ENCODE results near the gene HBS1L. TPM values are rescaled to one million over a fixed set of nuclear protein-coding genes. Genes with fewer than 3 reads are reported as not detected.

The HBS1L gene
- total RNA-seq, 1 donor from 2014 or later: 77.7 TPM

DNA sequence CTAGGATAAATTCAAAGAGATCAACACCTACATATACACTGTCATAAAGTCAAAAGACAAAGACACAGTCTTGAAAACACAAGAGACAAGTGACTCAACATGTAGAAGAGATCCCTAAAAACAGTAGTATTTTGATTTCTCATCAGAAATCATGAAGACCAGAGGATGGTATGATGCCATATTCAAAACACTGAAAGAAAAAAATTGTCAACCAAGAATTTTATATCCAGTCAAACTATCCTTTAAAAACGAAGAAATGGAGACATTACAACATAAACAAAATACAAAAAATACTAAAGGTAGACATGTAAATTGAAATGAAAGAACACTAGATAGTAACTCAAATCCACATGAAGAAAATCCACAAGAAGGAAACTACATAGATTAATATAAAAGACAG lies 27.3 kb upstream of the HBS1L start:
- H3K9me3 Mint-ChIP-seq (ENCODE audit: unreplicated experiment): peaks cover 12% of the 10 kb centered on the region
- TF ChIP-seq, protein P1, sequence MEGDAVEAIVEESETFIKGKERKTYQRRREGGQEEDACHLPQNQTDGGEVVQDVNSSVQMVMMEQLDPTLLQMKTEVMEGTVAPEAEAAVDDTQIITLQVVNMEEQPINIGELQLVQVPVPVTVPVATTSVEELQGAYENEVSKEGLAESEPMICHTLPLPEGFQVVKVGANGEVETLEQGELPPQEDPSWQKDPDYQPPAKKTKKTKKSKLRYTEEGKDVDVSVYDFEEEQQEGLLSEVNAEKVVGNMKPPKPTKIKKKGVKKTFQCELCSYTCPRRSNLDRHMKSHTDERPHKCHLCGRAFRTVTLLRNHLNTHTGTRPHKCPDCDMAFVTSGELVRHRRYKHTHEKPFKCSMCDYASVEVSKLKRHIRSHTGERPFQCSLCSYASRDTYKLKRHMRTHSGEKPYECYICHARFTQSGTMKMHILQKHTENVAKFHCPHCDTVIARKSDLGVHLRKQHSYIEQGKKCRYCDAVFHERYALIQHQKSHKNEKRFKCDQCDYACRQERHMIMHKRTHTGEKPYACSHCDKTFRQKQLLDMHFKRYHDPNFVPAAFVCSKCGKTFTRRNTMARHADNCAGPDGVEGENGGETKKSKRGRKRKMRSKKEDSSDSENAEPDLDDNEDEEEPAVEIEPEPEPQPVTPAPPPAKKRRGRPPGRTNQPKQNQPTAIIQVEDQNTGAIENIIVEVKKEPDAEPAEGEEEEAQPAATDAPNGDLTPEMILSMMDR (IDR thresholded peaks at IDR 0.05): no peak
- no peak for DNase-seq (ENCODE audit: extremely low spot score, unreplicated experiment)
- H3K27ac Mint-ChIP-seq (ENCODE audit: unreplicated experiment): no peak overlapping the region
- H3K4me3 Mint-ChIP-seq (ENCODE audit: unreplicated experiment): no peak overlapping the region
- H3K27me3 Mint-ChIP-seq (ENCODE audit: unreplicated experiment): peaks cover 33% of the 10 kb centered on the region
- peaks cover 2% of the 10 kb centered on the region for H3K36me3 Mint-ChIP-seq (ENCODE audit: unreplicated experiment)
- H3K4me1 Mint-ChIP-seq (ENCODE audit: unreplicated experiment): no peaks in the 10 kb centered on the region

DNA sequence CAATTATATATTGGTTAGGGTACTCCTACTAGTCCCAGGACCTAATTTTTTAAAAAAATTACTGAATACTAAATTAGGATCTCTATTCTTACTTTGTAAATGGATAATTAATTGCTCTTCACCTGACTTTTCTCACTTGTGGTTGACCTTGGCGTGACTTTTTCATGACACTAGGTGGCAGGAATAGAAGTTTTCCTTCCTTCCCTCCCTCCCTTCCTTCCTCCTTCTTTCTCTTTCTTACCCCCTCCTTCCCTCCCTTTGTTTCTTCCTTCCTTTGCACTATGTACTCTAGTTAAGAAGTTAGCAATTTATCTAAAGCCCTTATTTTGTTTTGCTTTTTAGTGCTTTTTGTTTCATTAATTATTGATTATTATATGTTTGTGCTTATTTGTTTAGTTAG lies 20.4 kb upstream of the HBS1L start:
- TF ChIP-seq, protein P1 (IDR thresholded peaks at IDR 0.05): peak; percentile 9
- Mint-ChIP-seq H3K4me1 (ENCODE audit: unreplicated experiment) (no peaks in the 10 kb centered on the region), H3K27me3 (ENCODE audit: unreplicated experiment) (peaks cover 45% of the 10 kb centered on the region), H3K27ac (ENCODE audit: unreplicated experiment) (no peak overlapping the region), H3K36me3 (ENCODE audit: unreplicated experiment) (no peaks in the 10 kb centered on the region), H3K9me3 (ENCODE audit: unreplicated experiment) (no peaks in the 10 kb centered on the region), H3K4me3 (ENCODE audit: unreplicated experiment) (no peak overlapping the region)
- DNase-seq (ENCODE audit: extremely low spot score, unreplicated experiment): no peak

DNA sequence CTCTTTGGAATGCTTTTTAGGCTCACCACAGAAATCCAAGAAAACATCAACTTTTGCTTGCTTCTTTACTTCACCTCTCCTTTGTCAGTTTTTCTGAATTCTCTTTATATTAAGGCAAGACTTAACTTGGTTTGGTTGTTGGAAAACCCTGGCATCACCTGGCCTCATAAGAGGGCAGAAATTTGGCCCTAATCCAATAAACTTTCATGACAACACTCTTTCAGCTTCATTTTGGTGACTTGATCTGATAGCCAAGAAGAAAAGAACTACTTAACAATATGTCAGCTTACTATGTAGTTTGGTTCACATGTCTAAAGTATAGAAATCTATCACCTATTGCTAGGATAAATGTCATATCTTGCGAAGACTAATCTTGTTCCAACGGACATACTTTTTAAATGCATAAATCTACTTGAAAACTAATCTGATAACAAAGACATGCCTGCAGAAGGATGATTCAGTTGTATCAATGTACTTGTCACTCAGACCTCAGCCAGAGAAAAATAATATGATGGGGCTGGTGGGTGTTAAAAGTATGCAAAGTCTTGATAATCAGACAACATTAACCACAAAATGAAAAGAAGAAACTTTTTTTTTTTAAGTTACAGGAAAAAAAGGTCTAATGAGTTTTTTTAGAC lies 19.3 kb upstream of the HBS1L start:
- no peaks in the 10 kb centered on the region for H3K4me1 Mint-ChIP-seq (ENCODE audit: unreplicated experiment)
- no peak for DNase-seq (ENCODE audit: extremely low spot score, unreplicated experiment)
- H3K4me3 Mint-ChIP-seq (ENCODE audit: unreplicated experiment): no peak overlapping the region
- no peaks in the 10 kb centered on the region for H3K9me3 Mint-ChIP-seq (ENCODE audit: unreplicated experiment)
- TF ChIP-seq, protein P1 (IDR thresholded peaks at IDR 0.05): no peak
- H3K27me3 Mint-ChIP-seq (ENCODE audit: unreplicated experiment): peaks cover 41% of the 10 kb centered on the region
- no peaks in the 10 kb centered on the region for H3K36me3 Mint-ChIP-seq (ENCODE audit: unreplicated experiment)
- H3K27ac Mint-ChIP-seq (ENCODE audit: unreplicated experiment): no peak overlapping the region

DNA sequence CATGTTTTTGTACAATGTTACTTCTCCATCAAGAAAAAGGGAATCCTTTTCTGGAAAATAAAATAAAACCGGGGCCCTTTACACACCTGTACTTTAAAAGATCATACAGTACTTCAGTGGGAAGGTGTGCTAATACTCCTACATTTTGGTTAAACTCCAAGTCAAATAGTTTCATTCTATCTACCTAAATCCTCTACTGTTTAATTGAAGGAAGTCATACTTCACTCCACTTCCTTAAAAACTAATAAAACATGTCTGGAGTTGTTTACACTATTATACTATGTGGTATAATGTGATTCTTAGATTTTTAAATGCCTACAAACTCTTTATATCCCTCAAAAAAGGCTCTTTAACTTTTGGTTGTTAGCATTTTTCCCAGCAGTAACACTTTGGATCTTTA lies 18.6 kb upstream of the HBS1L start:
- no peak overlapping the region for H3K27ac Mint-ChIP-seq (ENCODE audit: unreplicated experiment)
- no peaks in the 10 kb centered on the region for H3K4me1 Mint-ChIP-seq (ENCODE audit: unreplicated experiment)
- no peak overlapping the region for H3K4me3 Mint-ChIP-seq (ENCODE audit: unreplicated experiment)
- no peaks in the 10 kb centered on the region for H3K9me3 Mint-ChIP-seq (ENCODE audit: unreplicated experiment)
- peaks cover 41% of the 10 kb centered on the region for H3K27me3 Mint-ChIP-seq (ENCODE audit: unreplicated experiment)
- DNase-seq (ENCODE audit: extremely low spot score, unreplicated experiment): no peak
- no peaks in the 10 kb centered on the region for H3K36me3 Mint-ChIP-seq (ENCODE audit: unreplicated experiment)
- TF ChIP-seq, protein P1 (IDR thresholded peaks at IDR 0.05): no peak

DNA sequence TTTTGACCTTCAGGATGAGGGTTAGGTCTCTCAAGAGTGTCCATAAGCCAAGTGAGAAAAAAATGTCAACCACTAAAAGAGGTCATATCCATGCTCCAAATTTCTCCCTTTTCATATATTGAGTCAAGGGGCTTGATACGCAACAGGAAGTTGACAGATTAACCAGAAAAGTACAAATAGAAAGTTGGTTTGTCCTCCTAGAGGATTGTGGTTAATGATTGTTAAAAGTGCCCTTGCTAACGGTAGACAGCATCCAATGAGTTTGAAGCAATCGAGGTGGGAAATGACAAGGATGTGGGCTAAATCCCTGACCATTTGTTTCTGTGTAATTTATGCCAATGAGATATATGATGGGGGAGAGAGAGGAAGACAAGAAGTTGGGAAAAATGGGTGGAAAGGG lies 18.1 kb upstream of the HBS1L start:
- H3K27me3 Mint-ChIP-seq (ENCODE audit: unreplicated experiment): peaks cover 41% of the 10 kb centered on the region
- H3K4me3 Mint-ChIP-seq (ENCODE audit: unreplicated experiment): no peak overlapping the region
- H3K9me3 Mint-ChIP-seq (ENCODE audit: unreplicated experiment): no peaks in the 10 kb centered on the region
- no peak for DNase-seq (ENCODE audit: extremely low spot score, unreplicated experiment)
- no peak overlapping the region for H3K27ac Mint-ChIP-seq (ENCODE audit: unreplicated experiment)
- H3K36me3 Mint-ChIP-seq (ENCODE audit: unreplicated experiment): no peaks in the 10 kb centered on the region
- H3K4me1 Mint-ChIP-seq (ENCODE audit: unreplicated experiment): no peaks in the 10 kb centered on the region
- TF ChIP-seq, protein P1 (IDR thresholded peaks at IDR 0.05): no peak

Data from osteocyte (in vitro differentiated cells).